Measurements from ENCODE around the gene FBLN1. TPM values are rescaled to one million over a fixed set of nuclear protein-coding genes. Genes with fewer than 3 reads are reported as not detected.

The FBLN1 gene
- total RNA-seq, 1 experiment from 2014 or later = 158 TPM

GRCh38 chr22:45507798-45508197, 5.1 kb downstream of the FBLN1 start:
- ChIA-PET POLR2A (ENCODE audit: unreplicated experiment) (no interaction called here), CTCF (no interaction called here)
- intact Hi-C loops (cut with micrococcal nuclease; ENCODE audit: unreplicated experiment) = no loop called here
- BruUV-seq (replicated peaks) = no TSS peak
- TF ChIP-seq EZH2 (IDR thresholded peaks at IDR 0.05; ENCODE audit: low read depth) (no peak), CTCF (conservative IDR thresholded peaks at IDR 0.05) (no peak)
- H3K79me2 ChIP-seq (ENCODE audit: low read depth) = peaks cover 98% of the 10 kb centered on the region
- H3K4me3 ChIP-seq = no peak overlapping the region
- H4K20me1 ChIP-seq (ENCODE audit: insufficient read depth) = no peaks in the 10 kb centered on the region
- no peak overlapping the region for H2AFZ ChIP-seq
- no peaks in the 10 kb centered on the region for H3K27me3 ChIP-seq (ENCODE audit: insufficient read depth, low read depth)
- H3K9me3 ChIP-seq (ENCODE audit: insufficient read depth, low read depth) = no peaks in the 10 kb centered on the region
- H3K27ac ChIP-seq = no peak overlapping the region
- H3K36me3 ChIP-seq (ENCODE audit: low read depth) = peaks cover 12% of the 10 kb centered on the region; the same call in 1 of the 2 replicates
- H3K4me2 ChIP-seq = no peak overlapping the region
- H3F3A ChIP-seq (ENCODE audit: insufficient read depth, low read depth) = peaks cover 37% of the 10 kb centered on the region
- peaks cover 40% of the 10 kb centered on the region for H3K4me1 ChIP-seq (replicated peaks; ENCODE audit: insufficient read depth)
- no peaks in the 10 kb centered on the region for H3K9me2 ChIP-seq (ENCODE audit: insufficient read depth)
- DNase-seq = no peak

DNA sequence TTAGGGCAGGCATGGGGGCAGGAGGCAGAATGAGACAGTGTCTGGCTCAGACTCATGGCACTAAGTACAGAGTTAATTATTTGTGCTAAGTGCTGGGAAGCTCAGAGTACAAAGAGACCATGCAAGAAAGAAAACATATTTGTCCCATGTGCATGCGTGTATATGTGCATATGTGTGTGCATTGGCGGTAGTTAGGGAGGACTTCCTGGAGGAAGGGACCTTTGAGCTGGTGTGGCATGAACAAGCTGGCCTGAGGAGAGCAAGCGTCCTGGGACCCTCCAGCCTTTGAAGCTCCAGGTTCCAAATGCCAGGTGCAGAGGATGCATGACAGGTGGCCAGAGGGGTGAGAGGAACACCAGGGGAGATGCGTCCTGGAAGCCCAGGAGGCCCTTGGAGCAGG, 6.1 kb downstream of the FBLN1 start:
- ChIA-PET CTCF (no interaction called here), POLR2A (ENCODE audit: unreplicated experiment) (no interaction called here)
- Histone ChIP-seq H3K9me2 (ENCODE audit: insufficient read depth) (no peaks in the 10 kb centered on the region), H3K4me3 (no peak overlapping the region), H2AFZ (no peak overlapping the region), H3K79me2 (ENCODE audit: low read depth) (peaks cover 99% of the 10 kb centered on the region), H3K27me3 (ENCODE audit: insufficient read depth, low read depth) (no peaks in the 10 kb centered on the region), H3K4me1 (replicated peaks; ENCODE audit: insufficient read depth) (peaks cover 39% of the 10 kb centered on the region), H3K4me2 (no peak overlapping the region), H3K27ac (no peak overlapping the region), H3K9me3 (ENCODE audit: insufficient read depth, low read depth) (no peaks in the 10 kb centered on the region), H4K20me1 (ENCODE audit: insufficient read depth) (no peaks in the 10 kb centered on the region), H3K36me3 (ENCODE audit: low read depth) (peaks cover 15% of the 10 kb centered on the region; the same call in 1 of the 2 replicates), H3F3A (ENCODE audit: insufficient read depth, low read depth) (peaks cover 42% of the 10 kb centered on the region)
- BruUV-seq (replicated peaks) = no TSS peak
- intact Hi-C loops (cut with micrococcal nuclease; ENCODE audit: unreplicated experiment) = no loop called here
- no peak for TF ChIP-seq EZH2 (IDR thresholded peaks at IDR 0.05; ENCODE audit: low read depth)
- TF ChIP-seq CTCF (conservative IDR thresholded peaks at IDR 0.05) = no peak
- DNase-seq = no peak

- BruUV-seq (replicated peaks) = no TSS peak
- H3K79me2 ChIP-seq (ENCODE audit: low read depth) = peaks cover 100% of the 10 kb centered on the region
- H3K4me3 ChIP-seq = no peak overlapping the region
- peak overlapping the region; percentile 12; the same call in 1 of the 2 replicates for H3K27ac ChIP-seq
- H2AFZ ChIP-seq = no peak overlapping the region
- H3K9me3 ChIP-seq (ENCODE audit: insufficient read depth, low read depth) = no peaks in the 10 kb centered on the region
- intact Hi-C loops (cut with micrococcal nuclease; ENCODE audit: unreplicated experiment) = no loop called here
- no peak for DNase-seq
- ChIA-PET POLR2A (ENCODE audit: unreplicated experiment) (no interaction called here), CTCF (interaction anchor here (0.7 kb wide), 1 partner anchor 352 kb away, joined by 3 read pairs; no protein-coding TSS in a partner anchor)
- no peaks in the 10 kb centered on the region for H3K9me2 ChIP-seq (ENCODE audit: insufficient read depth)
- no peak overlapping the region for H3K4me2 ChIP-seq
- H3K27me3 ChIP-seq (ENCODE audit: insufficient read depth, low read depth) = no peaks in the 10 kb centered on the region
- peaks cover 51% of the 10 kb centered on the region for H3F3A ChIP-seq (ENCODE audit: insufficient read depth, low read depth)
- no peaks in the 10 kb centered on the region for H4K20me1 ChIP-seq (ENCODE audit: insufficient read depth)
- peaks cover 15% of the 10 kb centered on the region; the same call in 1 of the 2 replicates for H3K36me3 ChIP-seq (ENCODE audit: low read depth)
- H3K4me1 ChIP-seq (replicated peaks; ENCODE audit: insufficient read depth) = peaks cover 33% of the 10 kb centered on the region
- TF ChIP-seq EZH2 (IDR thresholded peaks at IDR 0.05; ENCODE audit: low read depth) (no peak), CTCF (conservative IDR thresholded peaks at IDR 0.05) (no peak)
These were observed 7.9 kb downstream of the FBLN1 start for GRCh38 chr22:45510376-45511232.

All from PC-9 (cell line).